CD4-positive, alpha-beta T cell treated with Interleukin-2 at 100 ng/mL for 4 hours (primary cell): ENCODE measurements around the gene MUC13.
A peak's percentile ranks its signal among the peaks of the same experiment; 100 is the strongest.

Source experiments
- DNase-seq: peaks from one replicate; pipeline ENCODE4 v3.0.0-alpha.2; 2020; ENCODE audit warnings: low spot score

Gene MUC13

GRCh38 chr3:124942613-124943012, 8.1 kb upstream of the MUC13 start:
- no peak for DNase-seq

GRCh38 chr3:124941771-124942170, 7.2 kb upstream of the MUC13 start:
- no peak for DNase-seq

- no peak for DNase-seq
Measured at GRCh38 chr3:124939661-124940060, 5.1 kb upstream of the MUC13 start.

- no peak for DNase-seq
Measured at GRCh38 chr3:124938896-124939295, 4.3 kb upstream of the MUC13 start.

- DNase-seq = no peak
Measured at GRCh38 chr3:124937049-124937448, 2.5 kb upstream of the MUC13 start.

- DNase-seq = no peak
Measured at GRCh38 chr3:124935794-124936542, 1.4 kb upstream of the MUC13 start.

GRCh38 chr3:124935264-124935663, 713 bp upstream of the MUC13 start:
- DNase-seq = no peak

- peak; percentile 64 for DNase-seq
Measured at GRCh38 chr3:124928333-124929202, 6.0 kb downstream of the MUC13 start.

GRCh38 chr3:124927574-124928045, 6.9 kb downstream of the MUC13 start:
- DNase-seq = no peak

GRCh38 chr3:124926426-124927101, 8.0 kb downstream of the MUC13 start:
- DNase-seq = no peak

GRCh38 chr3:124924741-124925140, 9.8 kb downstream of the MUC13 start:
- DNase-seq = no peak

- no peak for DNase-seq
Measured at GRCh38 chr3:124923833-124924232, 10.7 kb downstream of the MUC13 start.

- DNase-seq = no peak
Measured at GRCh38 chr3:124920718-124921117, 13.8 kb downstream of the MUC13 start.

GRCh38 chr3:124919756-124920155, 14.8 kb downstream of the MUC13 start:
- DNase-seq = no peak

GRCh38 chr3:124918524-124918923, 16.0 kb downstream of the MUC13 start:
- no peak for DNase-seq

GRCh38 chr3:124916837-124917409, 17.6 kb downstream of the MUC13 start:
- DNase-seq = no peak

GRCh38 chr3:124915254-124915653, 19.3 kb downstream of the MUC13 start:
- DNase-seq = no peak

GRCh38 chr3:124907957-124908356, 26.6 kb downstream of the MUC13 start:
- no peak for DNase-seq

GRCh38 chr3:124904835-124905492, 29.6 kb downstream of the MUC13 start:
- no peak for DNase-seq

GRCh38 chr3:124903896-124904834, 30.4 kb downstream of the MUC13 start:
- DNase-seq = no peak
